Body of pancreas (tissue), 4 donors: Measurements from ENCODE around the gene HSPH1.

Source experiments
- POLR2A ChIP-seq, 3 donors: fragments of 450-650 bp; IDR thresholded peaks; one replicate each; pipeline ENCODE4 v1.6.1; 2016; ENCODE audit warnings: antibody characterized with exemption in 3 of 3, mild to moderate bottlenecking in 2 of 3
- TF ChIP-seq, protein P1 (sequence below), 7 experiments: fragments of 450-650 bp in 4 of 7; fragments of 200-600 bp in 3 of 7; sonication (generic) in 3 of 7; IDR thresholded peaks; one replicate each; pipeline ENCODE4 v1.5.1; 2016 to 2019; ENCODE audit warnings: antibody characterized with exemption in 7 of 7

GRCh38 chr13:31124204-31124603 is 37.5 kb downstream of the HSPH1 start:
- TF ChIP-seq, protein P1, sequence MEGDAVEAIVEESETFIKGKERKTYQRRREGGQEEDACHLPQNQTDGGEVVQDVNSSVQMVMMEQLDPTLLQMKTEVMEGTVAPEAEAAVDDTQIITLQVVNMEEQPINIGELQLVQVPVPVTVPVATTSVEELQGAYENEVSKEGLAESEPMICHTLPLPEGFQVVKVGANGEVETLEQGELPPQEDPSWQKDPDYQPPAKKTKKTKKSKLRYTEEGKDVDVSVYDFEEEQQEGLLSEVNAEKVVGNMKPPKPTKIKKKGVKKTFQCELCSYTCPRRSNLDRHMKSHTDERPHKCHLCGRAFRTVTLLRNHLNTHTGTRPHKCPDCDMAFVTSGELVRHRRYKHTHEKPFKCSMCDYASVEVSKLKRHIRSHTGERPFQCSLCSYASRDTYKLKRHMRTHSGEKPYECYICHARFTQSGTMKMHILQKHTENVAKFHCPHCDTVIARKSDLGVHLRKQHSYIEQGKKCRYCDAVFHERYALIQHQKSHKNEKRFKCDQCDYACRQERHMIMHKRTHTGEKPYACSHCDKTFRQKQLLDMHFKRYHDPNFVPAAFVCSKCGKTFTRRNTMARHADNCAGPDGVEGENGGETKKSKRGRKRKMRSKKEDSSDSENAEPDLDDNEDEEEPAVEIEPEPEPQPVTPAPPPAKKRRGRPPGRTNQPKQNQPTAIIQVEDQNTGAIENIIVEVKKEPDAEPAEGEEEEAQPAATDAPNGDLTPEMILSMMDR (IDR thresholded peaks at IDR 0.05): no peak
- no peak for TF ChIP-seq POLR2A (IDR thresholded peaks at IDR 0.05)
